Keratinocyte (primary cell): ENCODE results near the gene TNFAIP8. TPM values are rescaled to one million over a fixed set of nuclear protein-coding genes. Genes with fewer than 3 reads are reported as not detected.

ENCODE experiments used
- DNase-seq: peaks from one replicate; pipeline ENCODE4 v3.0.0-alpha.2; 2011; ENCODE audit warnings: low read depth, missing footprints, low spot score
- FAIRE-seq: peaks from 2 replicates; lab custom pipeline; 2011; peaks lifted over from hg19 to GRCh38; lab: Jason Lieb, UNC
- H2AFZ ChIP-seq: 2 replicates; pipeline ENCODE4 v1.6.0; 2012; ENCODE audit warnings: low read length, control low read depth, inconsistent platforms; ENCODE audit not compliant: control insufficient read depth
- H3K27ac ChIP-seq: 2 replicates; pipeline ENCODE4 v1.5.1; 2011; ENCODE audit warnings: low read length; ENCODE audit not compliant: control insufficient read depth, insufficient read depth
- H3K27me3 ChIP-seq: 3 replicates; pipeline ENCODE4 v1.6.0; 2011; ENCODE audit warnings: low read length; ENCODE audit not compliant: control insufficient read depth, insufficient read depth; ENCODE audit errors: extremely low read depth
- H3K36me3 ChIP-seq, 2 experiments: 2 replicates in 1 of 2; 3 replicates in 1 of 2; pipeline ENCODE4 v1.5.1; 2011; ENCODE audit warnings: low read length in 2 of 2, mild to moderate bottlenecking in 1 of 2; ENCODE audit not compliant: control insufficient read depth in 2 of 2, insufficient read depth in 2 of 2; ENCODE audit errors: extremely low read depth in 1 of 2
- H3K4me1 ChIP-seq: 3 replicates; pipeline ENCODE4 v1.5.1; 2011; ENCODE audit warnings: low read length; ENCODE audit not compliant: control insufficient read depth, insufficient read depth; ENCODE audit errors: extremely low read depth
- H3K4me2 ChIP-seq: 3 replicates; pipeline ENCODE4 v1.6.0; 2011; ENCODE audit warnings: low read depth, low read length; ENCODE audit not compliant: control insufficient read depth, insufficient read depth; ENCODE audit errors: extremely low read depth
- H3K4me3 ChIP-seq, 3 experiments: fragments of 200-600 bp in 1 of 3; sonication (generic) in 1 of 3; 2 replicates in 2 of 3; 3 replicates in 1 of 3; pipeline ENCODE4 v1.5.1; 2011 to 2016; ENCODE audit warnings: low read length in 3 of 3, mild to moderate bottlenecking in 3 of 3, control low read depth in 2 of 3, inconsistent platforms in 1 of 3, low read depth in 1 of 3, mixed read lengths in 1 of 3, mixed run types in 1 of 3, moderate library complexity in 1 of 3; ENCODE audit not compliant: control insufficient read depth in 2 of 3, insufficient read depth in 2 of 3; ENCODE audit errors: extremely low read depth in 1 of 3
- H3K79me2 ChIP-seq: 2 replicates; pipeline ENCODE4 v1.6.0; 2012; ENCODE audit warnings: low read length; ENCODE audit not compliant: control insufficient read depth, insufficient read depth
- H3K9ac ChIP-seq: 3 replicates; pipeline ENCODE4 v1.6.0; 2011; ENCODE audit warnings: low read length; ENCODE audit not compliant: control insufficient read depth, insufficient read depth; ENCODE audit errors: extremely low read depth
- H3K9me1 ChIP-seq: 3 replicates; pipeline ENCODE4 v1.6.0; 2011; ENCODE audit warnings: low read length; ENCODE audit not compliant: control insufficient read depth, insufficient read depth; ENCODE audit errors: extremely low read depth
- H3K9me3 ChIP-seq: 2 replicates; pipeline ENCODE4 v1.5.1; 2012; ENCODE audit warnings: low read depth, low read length; ENCODE audit not compliant: control insufficient read depth
- H4K20me1 ChIP-seq: 3 replicates; pipeline ENCODE4 v1.6.0; 2011; ENCODE audit warnings: low read length; ENCODE audit not compliant: control insufficient read depth, insufficient read depth; ENCODE audit errors: extremely low read depth
- CTCF ChIP-seq, 3 experiments: IDR thresholded peaks in 1 of 3; conservative IDR thresholded peaks in 1 of 3; optimal IDR thresholded peaks in 1 of 3; 2 replicates in 2 of 3; 3 replicates in 1 of 3; pipeline versions ENCODE3 to v1.5.1; 2011; ENCODE audit warnings: low read length in 3 of 3, mild to moderate bottlenecking in 3 of 3, moderate library complexity in 2 of 3, control low read depth in 1 of 3, inconsistent platforms in 1 of 3; ENCODE audit not compliant: insufficient read depth in 2 of 3; ENCODE audit errors: extremely low read depth in 1 of 3
- EZH2 ChIP-seq: IDR thresholded peaks from one replicate; pipeline ENCODE4 v1.6.1; 2012; ENCODE audit warnings: inconsistent platforms, mild to moderate bottlenecking, low read length, moderate library complexity
- dilution Hi-C: fragments of 300-500 bp; cut with MboI; formaldehyde crosslinking; loops from one replicate; pipeline ENCODE4 v1.7.0; 2020; ENCODE audit warnings: low sequenced_read_pairs; ENCODE audit not compliant: extremely low pct_ligation_motif_present
- polyA plus RNA-seq, 5 experiments: library from polyadenylated mRNA; depleted of rRNA in 3 of 5; stranded (reverse) in 3 of 5; stranded (forward) in 1 of 5; unstranded in 1 of 5; fragments of >200 nt; gene quantifications; 1 replicate in 1 of 5; 2 replicates in 3 of 5; 3 replicates in 1 of 5; pipeline versions ENCODE4 v1.2.1 to v1.2.3, GENCODE V29; 2011 to 2012; ENCODE audit warnings: missing spikeins in 2 of 5, low read depth in 1 of 5, low replicate concordance in 1 of 5

Gene TNFAIP8
- polyA plus RNA-seq, 1 donor (not counting 4 experiments of a cell fraction or from before 2014, with no cell fraction given), result 20.8 TPM

GRCh38 chr5:119383008-119383407 lies 27.2 kb downstream of the TNFAIP8 start:
- dilution Hi-C loops, result no loop called here
- Histone ChIP-seq H3K9ac (no peak overlapping the region), H3K4me3 (no peak overlapping the region), H3K9me3 (no peaks in the 10 kb centered on the region), H2AFZ (no peak overlapping the region), H3K27me3 (no peaks in the 10 kb centered on the region), H3K9me1 (no peaks in the 10 kb centered on the region), H3K4me1 (peaks cover 8% of the 10 kb centered on the region), H3K36me3 (no peaks in the 10 kb centered on the region), H4K20me1 (no peaks in the 10 kb centered on the region), H3K27ac (no peak overlapping the region), H3K79me2 (peaks cover 1% of the 10 kb centered on the region), H3K4me2 (no peak overlapping the region)
- DNase-seq (no peak), FAIRE-seq (no peak)
- TF ChIP-seq CTCF (optimal IDR thresholded peaks at IDR 0.05 in 1 of 3, IDR thresholded peaks at IDR 0.05 in 1 of 3, conservative IDR thresholded peaks at IDR 0.05 in 1 of 3; ENCODE audit: extremely low read depth in 1 of 3, insufficient read depth in 2 of 3, low read length in 3 of 3) (no peak), EZH2 (no peak)

- peaks cover 1% of the 10 kb centered on the region for H3K79me2 ChIP-seq
- H2AFZ ChIP-seq, result no peak overlapping the region
- H3K4me3 ChIP-seq, result no peak overlapping the region
- no peaks in the 10 kb centered on the region for H4K20me1 ChIP-seq
- H3K9ac ChIP-seq, result no peak overlapping the region
- H3K27ac ChIP-seq, result no peak overlapping the region
- FAIRE-seq (no peak), DNase-seq (no peak)
- peaks cover 13% of the 10 kb centered on the region for H3K4me1 ChIP-seq
- TF ChIP-seq CTCF (optimal IDR thresholded peaks at IDR 0.05 in 1 of 3, IDR thresholded peaks at IDR 0.05 in 1 of 3, conservative IDR thresholded peaks at IDR 0.05 in 1 of 3; ENCODE audit: extremely low read depth in 1 of 3, insufficient read depth in 2 of 3, low read length in 3 of 3) (no peak), EZH2 (no peak)
- H3K27me3 ChIP-seq, result no peaks in the 10 kb centered on the region
- dilution Hi-C loops, result no loop called here
- H3K9me3 ChIP-seq, result no peaks in the 10 kb centered on the region
- H3K9me1 ChIP-seq, result no peaks in the 10 kb centered on the region
- H3K36me3 ChIP-seq, result no peaks in the 10 kb centered on the region
- no peak overlapping the region for H3K4me2 ChIP-seq
These were observed 29.3 kb downstream of the TNFAIP8 start for GRCh38 chr5:119385136-119385535.
